Right lobe of liver (tissue), 6 donors: ENCODE data around the gene PRKAR2B. TPM values are rescaled to one million over a fixed set of nuclear protein-coding genes. Genes with fewer than 3 reads are reported as not detected.

Experiments
- ATAC-seq, 4 donors: fragments of 200-7000 bp; cut with Tn5 transposase; one replicate each; pipeline ENCODE4 v1.9.1; 2020; ENCODE audit warnings: mild to moderate bottlenecking in 4 of 4, moderate library complexity in 4 of 4
- DNase-seq, 3 donors: peaks; one replicate each; pipeline ENCODE4 v3.0.0-alpha.2; 2020
- H3K27ac ChIP-seq, 3 donors: fragments of 200-600 bp; one replicate each; pipeline ENCODE4 v1.8.0; 2022
- H3K27me3 ChIP-seq, 2 donors: fragments of 200-600 bp; one replicate each; pipeline ENCODE4 v1.8.0; 2022
- H3K36me3 ChIP-seq, 4 donors: fragments of 200-600 bp; sonication (generic) in 1 of 4; one replicate each; pipeline versions ENCODE4 v1.5.1 to v1.8.0; 2017 to 2022; ENCODE audit warnings: control low read depth in 1 of 4
- H3K4me1 ChIP-seq, 4 donors: fragments of 200-600 bp; sonication (generic) in 1 of 4; one replicate each; pipeline versions ENCODE4 v1.5.1 to v1.8.0; 2017 to 2022; ENCODE audit warnings: control low read depth in 1 of 4
- H3K4me3 ChIP-seq, 3 donors: fragments of 200-600 bp; one replicate each; pipeline ENCODE4 v1.8.0; 2022
- H3K9me3 ChIP-seq, 4 donors: fragments of 200-600 bp; sonication (generic) in 1 of 4; one replicate each; pipeline versions ENCODE4 v1.5.1 to v1.8.0; 2017 to 2022; ENCODE audit warnings: control low read depth in 1 of 4
- CTCF ChIP-seq, 4 donors: fragments of 200-600 bp in 3 of 4; fragments of 450-650 bp in 1 of 4; IDR thresholded peaks; one replicate each; pipeline versions ENCODE4 v1.5.1 to v1.8.0; 2016 to 2022; ENCODE audit warnings: antibody characterized with exemption in 4 of 4, mild to moderate bottlenecking in 2 of 4
- POLR2A ChIP-seq: fragments of 450-650 bp; IDR thresholded peaks from one replicate; pipeline ENCODE4 v1.6.1; 2017; ENCODE audit warnings: antibody characterized with exemption, mild to moderate bottlenecking
- WGBS: methylation state at CpG from one replicate; pipeline ENCODE4 v1.1.6; 2018; ENCODE audit warnings: low coverage, low lambda C conversion rate; ENCODE audit not compliant: insufficient coverage; ENCODE audit errors: missing lambda C conversion rate; 5-methylcytosine and 5-hydroxymethylcytosine counted together
- intact Hi-C, 2 donors: fragments of 100-400 bp; cut with DNase I; formaldehyde crosslinking; loops; one replicate each; pipeline versions ENCODE4 v1.11.2 to v1.14.1; 2022
- total RNA-seq, 6 experiments: library from RNA; depleted of rRNA in 2 of 6; stranded (reverse); fragments of >200 nt in 2 of 6; fragmentation: NEBNext Ultra II Directional in 3 of 6; extraction: Animal tissue kit (Norgen Biotek cat#: 25700) in 3 of 6; gene quantifications; one replicate each; pipeline versions ENCODE4 v1.1.0 to v1.2.4, GENCODE V29; 2016 to 2023
- donor health status: DM: no; HTN: yes; CAD: no.
- donor health status: DM: no; HTN: no; CAD: no.
- donor health status: DM: no; HTN: no; CAD: no.
- donor health status: DM: no; HTN: yes; CAD: no.
- donor health status: DM: no; HTN: yes; CAD: no.

Gene PRKAR2B
- total RNA-seq, 6 experiments from 2014 or later, result 1.4 to 2.9 (median 1.8) TPM

GRCh38 chr7:107157091-107157490 lies 112.6 kb downstream of the PRKAR2B start:
- 90% methylated on average over 7 of the region's 7 CpGs for WGBS
- no peak overlapping the region for H3K4me3 ChIP-seq
- ATAC-seq, result no peak
- no peaks in the 10 kb centered on the region for H3K4me1 ChIP-seq
- no peak for DNase-seq
- intact Hi-C loops, result loop anchor here in 1 of 2 donors (10.0 kb wide), 1 partner anchor 362 kb away; no protein-coding TSS in a partner anchor
- no peak for TF ChIP-seq POLR2A
- no peak for TF ChIP-seq CTCF (IDR thresholded peaks at IDR 0.05)
- no peaks in the 10 kb centered on the region for H3K27me3 ChIP-seq
- H3K36me3 ChIP-seq, result no peaks in the 10 kb centered on the region
- no peaks in the 10 kb centered on the region for H3K9me3 ChIP-seq
- no peak overlapping the region for H3K27ac ChIP-seq

- TF ChIP-seq CTCF (IDR thresholded peaks at IDR 0.05) (no peak), POLR2A (no peak)
- no peaks in the 10 kb centered on the region for H3K4me1 ChIP-seq
- no peak for DNase-seq
- H3K36me3 ChIP-seq, result no peaks in the 10 kb centered on the region
- no peak for ATAC-seq
- no peaks in the 10 kb centered on the region for H3K27me3 ChIP-seq
- 85% methylated on average over 2 of the region's 2 CpGs for WGBS
- no peak overlapping the region for H3K4me3 ChIP-seq
- H3K9me3 ChIP-seq, result no peaks in the 10 kb centered on the region
- H3K27ac ChIP-seq, result no peak overlapping the region
- intact Hi-C loops, result loop anchor here in 1 of 2 donors (10.0 kb wide), 1 partner anchor 363 kb away; no protein-coding TSS in a partner anchor
Observed at GRCh38 chr7:107158028-107158427, 113.5 kb downstream of the PRKAR2B start.

GRCh38 chr7:107160389-107160788 lies 115.9 kb downstream of the PRKAR2B start:
- Histone ChIP-seq H3K36me3 (no peaks in the 10 kb centered on the region), H3K27ac (no peak overlapping the region), H3K9me3 (no peaks in the 10 kb centered on the region), H3K4me3 (no peak overlapping the region), H3K4me1 (no peaks in the 10 kb centered on the region), H3K27me3 (no peaks in the 10 kb centered on the region)
- no peak for TF ChIP-seq POLR2A
- TF ChIP-seq CTCF (IDR thresholded peaks at IDR 0.05), result no peak
- 57% methylated on average over 2 of the region's 2 CpGs for WGBS
- no peak for DNase-seq
- ATAC-seq, result no peak
- intact Hi-C loops, result no loop called here

- Histone ChIP-seq H3K4me3 (no peak overlapping the region), H3K9me3 (no peaks in the 10 kb centered on the region), H3K27me3 (no peaks in the 10 kb centered on the region), H3K36me3 (no peaks in the 10 kb centered on the region), H3K4me1 (no peaks in the 10 kb centered on the region), H3K27ac (no peak overlapping the region)
- no peak for TF ChIP-seq POLR2A
- TF ChIP-seq CTCF (IDR thresholded peaks at IDR 0.05), result no peak
- DNase-seq (no peak), ATAC-seq (no peak)
- WGBS, result 73% methylated on average over 3 of the region's 3 CpGs
- intact Hi-C loops, result no loop called here
Observed at GRCh38 chr7:107161415-107161814, 116.9 kb downstream of the PRKAR2B start.

GRCh38 chr7:107162475-107162874 lies 118.0 kb downstream of the PRKAR2B start:
- H3K4me3 ChIP-seq, result no peak overlapping the region
- 72% methylated on average over 5 of the region's 5 CpGs for WGBS

More at GRCh38 chr7:107162475-107162874, 118.0 kb downstream of the PRKAR2B start:
- no peaks in the 10 kb centered on the region for H3K27me3 ChIP-seq
- no peak overlapping the region for H3K27ac ChIP-seq
- no peaks in the 10 kb centered on the region for H3K36me3 ChIP-seq
- no peak for ATAC-seq
- no peak for DNase-seq
- no peaks in the 10 kb centered on the region for H3K9me3 ChIP-seq
- intact Hi-C loops, result no loop called here
- H3K4me1 ChIP-seq, result no peaks in the 10 kb centered on the region
- no peak for TF ChIP-seq CTCF (IDR thresholded peaks at IDR 0.05)
- TF ChIP-seq POLR2A, result no peak
